Liver (tissue), 9 donors: ENCODE data around the gene OTUD1. TPM values are rescaled to one million over a fixed set of nuclear protein-coding genes. Genes with fewer than 3 reads are reported as not detected.

ENCODE experiments used
- DNase-seq: peaks from one replicate; pipeline ENCODE4 v3.0.0-alpha.2; 2017; ENCODE audit warnings: low spot score
- H3K27ac ChIP-seq, 2 donors: one replicate each; pipeline ENCODE4 v1.7.0; 2013; ENCODE audit warnings: inconsistent platforms in 2 of 2, low read length in 2 of 2, control low read depth in 1 of 2, low read depth in 1 of 2, mild to moderate bottlenecking in 1 of 2
- H3K27me3 ChIP-seq, 4 donors: one replicate each; pipeline versions ENCODE4 v1.6.1 to v1.7.0; 2013; ENCODE audit warnings: low read length in 3 of 4, inconsistent platforms in 1 of 4, mild to moderate bottlenecking in 1 of 4, moderate library complexity in 1 of 4; ENCODE audit not compliant: control insufficient read depth in 4 of 4, insufficient read depth in 4 of 4
- H3K36me3 ChIP-seq, 4 donors: one replicate each; pipeline versions ENCODE4 v1.6.1 to v1.7.0; 2013; ENCODE audit warnings: low read length in 3 of 4, mild to moderate bottlenecking in 3 of 4, low read depth in 1 of 4, moderate library complexity in 1 of 4; ENCODE audit not compliant: control insufficient read depth in 4 of 4, insufficient read depth in 3 of 4
- H3K4me1 ChIP-seq, 4 donors: one replicate each; pipeline versions ENCODE4 v1.6.1 to v1.7.0; 2013; ENCODE audit warnings: low read length in 3 of 4, mild to moderate bottlenecking in 3 of 4, moderate library complexity in 1 of 4; ENCODE audit not compliant: control insufficient read depth in 4 of 4, insufficient read depth in 4 of 4
- H3K4me3 ChIP-seq, 3 donors: one replicate each; pipeline versions ENCODE4 v1.6.1 to v1.7.0; 2013; ENCODE audit warnings: low read length in 3 of 3, control low read depth in 1 of 3, low read depth in 1 of 3, mild to moderate bottlenecking in 1 of 3
- H3K9ac ChIP-seq, 2 donors: one replicate each; pipeline ENCODE4 v1.7.0; 2013; ENCODE audit warnings: low read length in 2 of 2, mild to moderate bottlenecking in 2 of 2, moderate library complexity in 2 of 2, control low read depth in 1 of 2, low read depth in 1 of 2
- H3K9me3 ChIP-seq, 4 donors: one replicate each; pipeline versions ENCODE4 v1.6.1 to v1.7.0; 2013; ENCODE audit warnings: low read length in 3 of 4; ENCODE audit not compliant: control insufficient read depth in 4 of 4
- ATF3 ChIP-seq: IDR thresholded peaks from 2 replicates; pipeline ENCODE4 v1.6.1; 2016; ENCODE audit warnings: antibody characterized with exemption
- EGR1 ChIP-seq, 2 donors: IDR thresholded peaks; 2 replicates each; pipeline ENCODE4 v1.6.1; 2016 to 2018; ENCODE audit warnings: antibody characterized with exemption in 2 of 2, low read depth in 2 of 2
- FOXA1 ChIP-seq: IDR thresholded peaks from 2 replicates; pipeline ENCODE4 v1.6.1; 2016; ENCODE audit warnings: antibody characterized with exemption
- FOXA2 ChIP-seq: IDR thresholded peaks from 2 replicates; pipeline ENCODE4 v1.6.1; 2016; ENCODE audit warnings: antibody characterized with exemption
- GABPA ChIP-seq, 2 donors: IDR thresholded peaks in 1 of 2; conservative IDR thresholded peaks in 1 of 2; 2 replicates each; pipeline ENCODE4 v1.6.1; 2016; ENCODE audit warnings: antibody characterized with exemption in 2 of 2, mild to moderate bottlenecking in 1 of 2, moderate library complexity in 1 of 2
- HNF4A ChIP-seq, 2 donors: conservative IDR thresholded peaks; 2 replicates each; pipeline ENCODE4 v1.6.1; 2016; ENCODE audit warnings: antibody characterized with exemption in 2 of 2, mild to moderate bottlenecking in 2 of 2
- HNF4G ChIP-seq: IDR thresholded peaks from 2 replicates; pipeline ENCODE4 v1.6.1; 2016; ENCODE audit warnings: antibody characterized with exemption
- JUND ChIP-seq, 2 donors: IDR thresholded peaks; 2 replicates each; pipeline ENCODE4 v1.6.1; 2016; ENCODE audit warnings: antibody characterized with exemption in 2 of 2
- MAX ChIP-seq: IDR thresholded peaks from 2 replicates; pipeline ENCODE4 v1.6.1; 2016; ENCODE audit warnings: antibody characterized with exemption
- NR2F2 ChIP-seq: IDR thresholded peaks from 2 replicates; pipeline ENCODE4 v1.6.1; 2016; ENCODE audit warnings: antibody characterized with exemption
- RAD21 ChIP-seq, 2 donors: IDR thresholded peaks; 2 replicates each; pipeline ENCODE4 v1.6.1; 2016; ENCODE audit warnings: antibody characterized with exemption in 2 of 2, mild to moderate bottlenecking in 2 of 2
- REST ChIP-seq: IDR thresholded peaks from 2 replicates; pipeline ENCODE4 v1.6.1; 2016; ENCODE audit warnings: antibody characterized with exemption, mild to moderate bottlenecking
- RXRA ChIP-seq, 2 donors: IDR thresholded peaks; 2 replicates each; pipeline ENCODE4 v1.6.1; 2017 to 2018; ENCODE audit warnings: antibody characterized with exemption in 2 of 2, mild to moderate bottlenecking in 1 of 2
- SP1 ChIP-seq: IDR thresholded peaks from 2 replicates; pipeline ENCODE4 v1.6.1; 2018; ENCODE audit warnings: antibody characterized with exemption, mild to moderate bottlenecking
- TAF1 ChIP-seq: conservative IDR thresholded peaks from 2 replicates; pipeline ENCODE4 v1.6.1; 2016; ENCODE audit warnings: antibody characterized with exemption, mild to moderate bottlenecking
- YY1 ChIP-seq: IDR thresholded peaks from 2 replicates; pipeline ENCODE4 v1.6.1; 2016; ENCODE audit warnings: antibody characterized with exemption, mild to moderate bottlenecking
- WGBS: extraction: QIAGEN DNeasy Blood & Tissue Kit; methylation state at CpG from one replicate; pipeline ENCODE4 v1.1.7; 2013; 5-methylcytosine and 5-hydroxymethylcytosine counted together
- polyA plus RNA-seq, 2 donors: library from polyadenylated mRNA; stranded (reverse) in 1 of 2; unstranded in 1 of 2; fragments of 200-250 nt in 1 of 2; fragments of >200 nt in 1 of 2; fragmentation: Nextera tagmentation in 1 of 2; extraction: Ambion mirVana in 1 of 2; gene quantifications; one replicate each; pipeline versions ENCODE4 v1.2.1 to v1.2.3, GENCODE V29; 2013 to 2015
- total RNA-seq, 2 donors: library from RNA; depleted of rRNA; stranded (reverse); fragments of >200 nt; gene quantifications; one replicate each; pipeline ENCODE4 v1.2.3, GENCODE V29; 2014
- TF ChIP-seq, protein P1 (sequence below): fragments of 150-350 bp; IDR thresholded peaks from 2 replicates; pipeline ENCODE4 v1.5.1; 2017; ENCODE audit warnings: improper control_type of control experiment, low read depth, low read length; ENCODE audit not compliant: missing input control
- TF ChIP-seq, protein P2 (sequence below): IDR thresholded peaks from 2 replicates; pipeline ENCODE4 v1.6.1; 2016; ENCODE audit warnings: antibody characterized with exemption
- donor health status: healthy.
- donor health status: healthy.
- donor health status: healthy.
- donor health status: healthy.
- donor health status: healthy.

The OTUD1 gene
- total and polyA plus RNA-seq, 4 donors, result 1.5 to 5.9 (median 2.9) TPM

- TF ChIP-seq REST (no peak), YY1 (no peak)
Observed at GRCh38 chr10:23448323-23448722, 9.4 kb downstream of the OTUD1 start (continued).

DNA sequence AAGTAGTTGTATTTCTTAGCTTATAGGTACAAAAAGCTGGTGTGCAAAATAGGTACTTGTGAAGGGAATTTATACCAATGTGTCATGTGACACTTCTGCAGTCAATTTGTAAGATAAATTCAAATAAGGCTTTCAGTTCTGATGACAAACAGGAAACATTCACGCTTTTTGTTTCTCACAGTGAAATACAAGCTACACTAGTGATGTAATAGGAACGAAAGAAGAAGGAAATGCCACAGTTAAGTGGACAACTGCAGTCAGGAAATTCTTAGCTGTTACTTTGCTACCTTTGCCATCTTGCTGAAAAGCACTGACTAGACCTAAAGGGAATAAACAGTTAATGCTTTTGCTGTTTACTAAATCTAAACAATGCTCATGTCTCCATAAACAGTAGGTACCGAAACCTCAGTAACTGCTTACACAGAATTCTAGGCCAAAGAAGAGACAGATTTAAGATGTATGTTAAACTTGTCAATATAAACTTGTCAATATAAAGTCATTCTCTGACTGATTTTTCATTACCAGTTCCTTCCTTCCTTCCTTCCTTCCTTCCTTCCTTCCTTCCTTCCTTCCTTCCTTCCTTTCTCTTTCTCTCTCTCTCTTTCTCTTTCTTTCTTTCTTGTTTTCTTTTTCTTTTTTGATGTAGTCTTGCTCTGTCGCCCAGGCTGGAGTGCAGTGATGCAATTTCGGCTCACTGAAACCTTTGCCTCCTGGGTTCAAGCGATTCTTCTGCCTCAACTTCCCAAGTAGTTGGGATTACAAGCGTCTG is 10.1 kb downstream of the OTUD1 start:
- no peaks in the 10 kb centered on the region for H3K27me3 ChIP-seq
- H3K4me3 ChIP-seq, result no peak overlapping the region
- DNase-seq, result no peak
- TF ChIP-seq FOXA2 (no peak), HNF4G (no peak), MAX (no peak), TAF1 (no peak), JUND (IDR thresholded peaks at IDR 0.05) (no peak), EGR1 (IDR thresholded peaks at IDR 0.05; ENCODE audit: low read depth in 2 of 2) (no peak), RAD21 (IDR thresholded peaks at IDR 0.05) (no peak), REST (no peak), SP1 (no peak), FOXA1 (no peak), GABPA (IDR thresholded peaks at IDR 0.05 in 1 of 2, conservative IDR thresholded peaks at IDR 0.05 in 1 of 2) (no peak), HNF4A (conservative IDR thresholded peaks at IDR 0.05) (no peak), NR2F2 (no peak), ATF3 (no peak), YY1 (no peak), RXRA (IDR thresholded peaks at IDR 0.05) (no peak)
- TF ChIP-seq, protein P1, sequence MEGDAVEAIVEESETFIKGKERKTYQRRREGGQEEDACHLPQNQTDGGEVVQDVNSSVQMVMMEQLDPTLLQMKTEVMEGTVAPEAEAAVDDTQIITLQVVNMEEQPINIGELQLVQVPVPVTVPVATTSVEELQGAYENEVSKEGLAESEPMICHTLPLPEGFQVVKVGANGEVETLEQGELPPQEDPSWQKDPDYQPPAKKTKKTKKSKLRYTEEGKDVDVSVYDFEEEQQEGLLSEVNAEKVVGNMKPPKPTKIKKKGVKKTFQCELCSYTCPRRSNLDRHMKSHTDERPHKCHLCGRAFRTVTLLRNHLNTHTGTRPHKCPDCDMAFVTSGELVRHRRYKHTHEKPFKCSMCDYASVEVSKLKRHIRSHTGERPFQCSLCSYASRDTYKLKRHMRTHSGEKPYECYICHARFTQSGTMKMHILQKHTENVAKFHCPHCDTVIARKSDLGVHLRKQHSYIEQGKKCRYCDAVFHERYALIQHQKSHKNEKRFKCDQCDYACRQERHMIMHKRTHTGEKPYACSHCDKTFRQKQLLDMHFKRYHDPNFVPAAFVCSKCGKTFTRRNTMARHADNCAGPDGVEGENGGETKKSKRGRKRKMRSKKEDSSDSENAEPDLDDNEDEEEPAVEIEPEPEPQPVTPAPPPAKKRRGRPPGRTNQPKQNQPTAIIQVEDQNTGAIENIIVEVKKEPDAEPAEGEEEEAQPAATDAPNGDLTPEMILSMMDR, result no peak
- TF ChIP-seq, protein P2, sequence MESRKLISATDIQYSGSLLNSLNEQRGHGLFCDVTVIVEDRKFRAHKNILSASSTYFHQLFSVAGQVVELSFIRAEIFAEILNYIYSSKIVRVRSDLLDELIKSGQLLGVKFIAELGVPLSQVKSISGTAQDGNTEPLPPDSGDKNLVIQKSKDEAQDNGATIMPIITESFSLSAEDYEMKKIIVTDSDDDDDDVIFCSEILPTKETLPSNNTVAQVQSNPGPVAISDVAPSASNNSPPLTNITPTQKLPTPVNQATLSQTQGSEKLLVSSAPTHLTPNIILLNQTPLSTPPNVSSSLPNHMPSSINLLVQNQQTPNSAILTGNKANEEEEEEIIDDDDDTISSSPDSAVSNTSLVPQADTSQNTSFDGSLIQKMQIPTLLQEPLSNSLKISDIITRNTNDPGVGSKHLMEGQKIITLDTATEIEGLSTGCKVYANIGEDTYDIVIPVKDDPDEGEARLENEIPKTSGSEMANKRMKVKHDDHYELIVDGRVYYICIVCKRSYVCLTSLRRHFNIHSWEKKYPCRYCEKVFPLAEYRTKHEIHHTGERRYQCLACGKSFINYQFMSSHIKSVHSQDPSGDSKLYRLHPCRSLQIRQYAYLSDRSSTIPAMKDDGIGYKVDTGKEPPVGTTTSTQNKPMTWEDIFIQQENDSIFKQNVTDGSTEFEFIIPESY, result no peak
- no peak overlapping the region for H3K9ac ChIP-seq
- no peaks in the 10 kb centered on the region for H3K36me3 ChIP-seq
- peaks cover 0 to 3% (median 0%) of the 10 kb centered on the region in 4 donors for H3K4me1 ChIP-seq
- no peak overlapping the region for H3K27ac ChIP-seq
- no peaks in the 10 kb centered on the region for H3K9me3 ChIP-seq
- WGBS, result 84% methylated on average over 7 of the region's 7 CpGs
